Mucosa of descending colon (tissue), 3 donors: ENCODE data around the gene UHRF2. TPM values are rescaled to one million over a fixed set of nuclear protein-coding genes. Genes with fewer than 3 reads are reported as not detected.
"Not testable (repeated sequence)": the region's sequence is repeated elsewhere in the genome, so short reads cannot be mapped to it uniquely, and the experiment has no call there.

ENCODE experiments used
- ATAC-seq: fragments of 200-7000 bp; cut with Tn5 transposase; one replicate; pipeline ENCODE4 v1.9.1; 2020; ENCODE audit warnings: mild to moderate bottlenecking, moderate library complexity
- DNase-seq, 3 donors: peaks; one replicate each; pipeline ENCODE4 v3.0.0-alpha.2; 2020
- H3K36me3 ChIP-seq: fragments of 200-600 bp; one replicate; pipeline ENCODE4 v1.8.0; 2021; ENCODE audit warnings: low read depth, mild to moderate bottlenecking
- H3K4me1 ChIP-seq: fragments of 200-600 bp; one replicate; pipeline ENCODE4 v1.8.0; 2021; ENCODE audit warnings: low read depth, mild to moderate bottlenecking
- H3K4me3 ChIP-seq: fragments of 200-600 bp; one replicate; pipeline ENCODE4 v1.8.0; 2021; ENCODE audit warnings: mild to moderate bottlenecking
- H3K9me3 ChIP-seq: fragments of 200-600 bp; one replicate; pipeline ENCODE4 v1.8.0; 2021; ENCODE audit warnings: mild to moderate bottlenecking
- CTCF ChIP-seq: fragments of 200-600 bp; IDR thresholded peaks from one replicate; pipeline ENCODE4 v1.8.0; 2022; ENCODE audit warnings: antibody characterized with exemption, mild to moderate bottlenecking
- intact Hi-C, 2 donors: fragments of 100-400 bp; cut with DNase I in 1 of 2; cut with micrococcal nuclease in 1 of 2; formaldehyde crosslinking; loops; one replicate each; pipeline versions ENCODE4 v1.11.0 to v1.11.1; 2022; cut with DNase I, micrococcal nuclease
- total RNA-seq, 3 donors: library from RNA; stranded (reverse); fragmentation: NEBNext Ultra II Directional in 2 of 3; extraction: Animal tissue kit (Norgen Biotek cat#: 25700) in 2 of 3; gene quantifications; one replicate each; pipeline versions ENCODE4 v1.2.1 to v1.2.4, GENCODE V29; 2021 to 2023
- donor health status: DM: no; HTN: no; CAD: no; lungs with moderate emphysema.
- donor health status: DM: no; HTN: no; CAD: no.
- donor health status: DM: no; HTN: yes; CAD: no.

UHRF2 gene
- total RNA-seq, 3 donors from 2014 or later = 28.1 to 42.0 (median 37.9) TPM

GRCh38 chr9:6512085-6512657 lies 99.2 kb downstream of the UHRF2 start:
- no peak for ATAC-seq

GRCh38 chr9:6522263-6522662 lies 109.3 kb downstream of the UHRF2 start:
- no peak for TF ChIP-seq CTCF
- DNase-seq (no peak), ATAC-seq (no peak)
- H3K4me1 ChIP-seq = no peaks in the 10 kb centered on the region
- intact Hi-C loops = no loop called here
- no peak overlapping the region for H3K4me3 ChIP-seq
- no peaks in the 10 kb centered on the region for H3K36me3 ChIP-seq
- peaks cover 14% of the 10 kb centered on the region for H3K9me3 ChIP-seq

More at GRCh38 chr9:6512085-6512657, 99.2 kb downstream of the UHRF2 start:
- intact Hi-C loops = no loop called here
- Histone ChIP-seq H3K4me1 (no peaks in the 10 kb centered on the region), H3K9me3 (no peaks in the 10 kb centered on the region), H3K36me3 (no peaks in the 10 kb centered on the region), H3K4me3 (no peak overlapping the region)
- no peak for TF ChIP-seq CTCF
- DNase-seq = no peak

GRCh38 chr9:6525326-6526045 lies 112.5 kb downstream of the UHRF2 start:
- H3K36me3 ChIP-seq = no peaks in the 10 kb centered on the region
- intact Hi-C loops = no loop called here
- H3K4me3 ChIP-seq = no peak overlapping the region
- no peaks in the 10 kb centered on the region for H3K4me1 ChIP-seq
- DNase-seq (no peak), ATAC-seq (no peak)
- peaks cover 14% of the 10 kb centered on the region for H3K9me3 ChIP-seq
- no peak for TF ChIP-seq CTCF

- H3K4me3 ChIP-seq = no peak overlapping the region
- H3K36me3 ChIP-seq = no peaks in the 10 kb centered on the region
- no peak for DNase-seq
- no peaks in the 10 kb centered on the region for H3K9me3 ChIP-seq
- ATAC-seq = no peak
- no peak for TF ChIP-seq CTCF
- intact Hi-C loops = no loop called here
- no peaks in the 10 kb centered on the region for H3K4me1 ChIP-seq
Observed at GRCh38 chr9:6535594-6535993, 122.6 kb downstream of the UHRF2 start.

- no peak for TF ChIP-seq CTCF
- no peak for DNase-seq
- H3K4me1 ChIP-seq = no peaks in the 10 kb centered on the region
- H3K9me3 ChIP-seq = no peaks in the 10 kb centered on the region
- no peaks in the 10 kb centered on the region for H3K36me3 ChIP-seq
- no peak for ATAC-seq
- intact Hi-C loops = no loop called here
- H3K4me3 ChIP-seq = no peak overlapping the region
Observed at GRCh38 chr9:6538666-6539071, 125.7 kb downstream of the UHRF2 start.

GRCh38 chr9:6542617-6543016 lies 129.6 kb downstream of the UHRF2 start:
- DNase-seq, ATAC-seq, H3K9me3 ChIP-seq, H3K4me1 ChIP-seq, intact Hi-C loops, H3K4me3 ChIP-seq, H3K36me3 ChIP-seq: not testable (repeated sequence)
